Esophagus squamous epithelium (tissue), 4 donors: Measurements from ENCODE around the gene STX5.

Experiments
- CTCF ChIP-seq, 6 experiments: fragments of 450-650 bp in 4 of 6; fragments of 200-600 bp in 2 of 6; sonication (generic) in 2 of 6; IDR thresholded peaks; one replicate each; pipeline ENCODE4 v1.5.1; 2016 to 2019; ENCODE audit warnings: antibody characterized with exemption in 6 of 6, mild to moderate bottlenecking in 4 of 6, moderate library complexity in 4 of 6
- POLR2A ChIP-seq, 4 donors: fragments of 450-650 bp; IDR thresholded peaks; one replicate each; pipeline ENCODE4 v1.6.1; 2017; ENCODE audit warnings: antibody characterized with exemption in 4 of 4, mild to moderate bottlenecking in 4 of 4, moderate library complexity in 3 of 4

DNA sequence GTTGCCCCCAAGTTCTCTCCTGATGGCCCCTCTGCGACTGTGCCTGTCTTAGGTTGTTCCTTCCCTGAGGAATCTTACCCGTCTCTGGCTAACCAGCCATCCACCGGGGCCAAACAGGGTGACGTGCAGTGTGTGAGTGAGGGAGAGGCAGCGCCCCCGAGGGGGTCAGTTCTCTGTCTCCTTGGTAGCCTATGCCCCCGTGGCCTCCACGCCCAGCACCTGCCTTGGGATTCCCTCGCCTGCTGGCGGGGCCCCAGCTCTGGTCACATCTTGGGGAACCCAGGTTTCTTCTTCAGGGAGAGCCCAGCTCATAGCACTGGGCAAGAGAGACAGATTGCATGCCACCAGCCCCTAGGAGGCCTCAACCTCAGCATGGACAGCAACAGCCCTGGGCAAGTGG lies 32.4 kb downstream of the STX5 start:
- TF ChIP-seq CTCF (IDR thresholded peaks at IDR 0.05) (no peak), POLR2A (IDR thresholded peaks at IDR 0.05) (no peak)
